HG03196 (cell line): ENCODE measurements around the gene TP53BP2.

Experiments used
- ATAC-seq: cut with Tn5 transposase; IDR thresholded peaks from one replicate; pipeline ENCODE4 v1.9.1; 2021; ENCODE audit not compliant: unreplicated experiment

The TP53BP2 gene

GRCh38 chr1:223770621-223771315 is 75.0 kb downstream of the TP53BP2 start:
- ATAC-seq = no peak

GRCh38 chr1:223765719-223766340 is 79.9 kb downstream of the TP53BP2 start:
- ATAC-seq = no peak

- ATAC-seq = no peak
Observed at GRCh38 chr1:223765036-223765718, 80.6 kb downstream of the TP53BP2 start.

GRCh38 chr1:223763881-223764280 is 81.9 kb downstream of the TP53BP2 start:
- no peak for ATAC-seq

- no peak for ATAC-seq
Observed at GRCh38 chr1:223763251-223763650, 82.5 kb downstream of the TP53BP2 start.

- ATAC-seq = no peak
Observed at GRCh38 chr1:223761411-223761810, 84.3 kb downstream of the TP53BP2 start.

GRCh38 chr1:223760833-223761232 is 84.9 kb downstream of the TP53BP2 start:
- no peak for ATAC-seq

GRCh38 chr1:223759273-223759672 is 86.5 kb downstream of the TP53BP2 start:
- ATAC-seq = no peak

GRCh38 chr1:223758734-223759133 is 87.0 kb downstream of the TP53BP2 start:
- no peak for ATAC-seq

GRCh38 chr1:223756806-223757700 is 88.7 kb downstream of the TP53BP2 start:
- no peak for ATAC-seq

GRCh38 chr1:223755992-223756775 is 89.6 kb downstream of the TP53BP2 start:
- ATAC-seq = no peak

- ATAC-seq = no peak
Observed at GRCh38 chr1:223755432-223755792, 90.3 kb downstream of the TP53BP2 start.

- ATAC-seq = no peak
Observed at GRCh38 chr1:223754681-223755431, 90.9 kb downstream of the TP53BP2 start.

- no peak for ATAC-seq
Observed at GRCh38 chr1:223752721-223753515, 92.8 kb downstream of the TP53BP2 start.

GRCh38 chr1:223751696-223752095 is 94.1 kb downstream of the TP53BP2 start:
- ATAC-seq = no peak

- no peak for ATAC-seq
Observed at GRCh38 chr1:223750730-223751570, 94.8 kb downstream of the TP53BP2 start.

GRCh38 chr1:223748773-223749733 is 96.7 kb downstream of the TP53BP2 start:
- ATAC-seq = peak; percentile 78
